Dermis microvascular lymphatic vessel endothelial cell (primary cell): ENCODE measurements around the gene IQCE. TPM values are rescaled to one million over a fixed set of nuclear protein-coding genes. Genes with fewer than 3 reads are reported as not detected.
"Not testable (repeated sequence)": the region's sequence is repeated elsewhere in the genome, so short reads cannot be mapped to it uniquely, and the experiment has no call there.

Source experiments
- DNase-seq, 2 donors: peaks; one replicate each; pipeline versions ENCODE4 v3.0.0 to v3.0.0-alpha.2; 2010; ENCODE audit warnings: low read depth in 2 of 2
- total RNA-seq: library from RNA; depleted of rRNA; stranded (reverse); fragments of >200 nt; gene quantifications from 2 replicates; pipeline ENCODE4 v1.2.1, GENCODE V29; 2014

IQCE gene
- total RNA-seq, 1 donor from 2014 or later, result 5.9 TPM

DNA sequence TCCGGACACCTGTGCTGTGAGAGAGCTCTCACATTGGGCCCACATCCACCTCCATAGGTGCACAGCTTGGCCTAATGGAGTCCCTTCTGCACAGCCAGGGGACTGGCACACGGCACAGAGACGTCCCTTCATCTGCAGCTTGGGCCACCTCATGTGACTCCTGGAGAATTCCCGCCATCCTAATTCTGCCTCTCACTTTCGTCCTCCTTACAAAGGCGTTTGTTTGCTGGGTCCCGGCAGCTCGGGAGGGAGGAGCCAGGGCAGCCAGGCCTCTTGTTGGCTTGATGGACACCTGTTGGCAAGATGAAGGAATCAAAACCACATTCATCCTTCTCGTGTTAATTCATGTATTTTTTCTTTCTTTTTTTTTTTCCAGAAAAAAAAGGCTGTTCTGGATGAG, 42.3 kb downstream of the IQCE start:
- no peak for DNase-seq

DNA sequence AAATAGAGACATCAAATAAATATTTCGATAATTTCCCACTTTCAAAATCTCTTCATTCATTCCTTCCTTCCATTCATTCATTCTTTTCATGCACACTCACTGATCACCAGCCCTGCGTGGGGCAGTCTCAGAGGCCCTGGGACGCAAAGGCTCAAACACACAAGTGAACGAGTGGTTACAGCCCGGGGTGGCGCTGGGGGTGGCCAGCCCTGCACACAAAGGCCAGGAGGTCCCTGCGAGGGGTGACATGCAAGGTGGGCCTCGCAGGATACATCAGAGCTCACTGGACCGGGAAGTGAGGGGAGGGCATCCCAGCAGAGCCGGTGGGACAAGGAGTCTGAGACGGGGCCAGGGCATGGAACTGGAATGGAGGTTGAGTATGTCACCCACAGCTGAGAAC, 43.1 kb downstream of the IQCE start:
- no peak for DNase-seq

DNA sequence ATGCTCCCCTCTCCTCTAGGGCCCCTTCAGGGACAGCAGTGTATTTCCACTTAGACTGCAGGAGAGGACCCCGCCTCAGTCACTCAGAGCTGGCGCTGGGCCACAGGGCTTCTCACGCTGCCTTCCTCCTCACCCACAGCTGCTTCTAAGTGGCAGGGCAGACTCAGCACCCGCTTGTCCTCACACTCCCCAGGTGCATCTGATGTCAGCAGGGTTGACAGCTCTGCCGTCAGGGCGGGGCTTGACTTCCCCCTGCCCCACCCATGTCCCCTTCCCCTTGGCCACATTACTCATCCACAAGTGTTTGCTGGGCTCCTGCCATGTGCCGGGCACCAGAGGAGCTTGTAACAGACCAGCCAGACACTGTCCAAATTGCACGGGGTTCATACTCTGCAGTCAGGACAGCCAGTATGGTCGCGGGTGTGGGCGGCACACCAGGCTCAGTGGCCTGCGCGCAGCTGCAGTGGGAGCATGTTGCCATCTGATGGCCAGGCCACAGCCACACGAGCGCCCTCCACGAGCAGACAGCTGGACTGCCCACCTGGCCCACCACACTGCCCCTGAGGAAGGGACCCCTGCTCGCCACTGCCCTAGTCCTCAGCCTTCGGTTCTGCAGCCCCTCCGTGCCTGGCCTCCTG, 43.7 kb downstream of the IQCE start:
- DNase-seq, result no peak

DNA sequence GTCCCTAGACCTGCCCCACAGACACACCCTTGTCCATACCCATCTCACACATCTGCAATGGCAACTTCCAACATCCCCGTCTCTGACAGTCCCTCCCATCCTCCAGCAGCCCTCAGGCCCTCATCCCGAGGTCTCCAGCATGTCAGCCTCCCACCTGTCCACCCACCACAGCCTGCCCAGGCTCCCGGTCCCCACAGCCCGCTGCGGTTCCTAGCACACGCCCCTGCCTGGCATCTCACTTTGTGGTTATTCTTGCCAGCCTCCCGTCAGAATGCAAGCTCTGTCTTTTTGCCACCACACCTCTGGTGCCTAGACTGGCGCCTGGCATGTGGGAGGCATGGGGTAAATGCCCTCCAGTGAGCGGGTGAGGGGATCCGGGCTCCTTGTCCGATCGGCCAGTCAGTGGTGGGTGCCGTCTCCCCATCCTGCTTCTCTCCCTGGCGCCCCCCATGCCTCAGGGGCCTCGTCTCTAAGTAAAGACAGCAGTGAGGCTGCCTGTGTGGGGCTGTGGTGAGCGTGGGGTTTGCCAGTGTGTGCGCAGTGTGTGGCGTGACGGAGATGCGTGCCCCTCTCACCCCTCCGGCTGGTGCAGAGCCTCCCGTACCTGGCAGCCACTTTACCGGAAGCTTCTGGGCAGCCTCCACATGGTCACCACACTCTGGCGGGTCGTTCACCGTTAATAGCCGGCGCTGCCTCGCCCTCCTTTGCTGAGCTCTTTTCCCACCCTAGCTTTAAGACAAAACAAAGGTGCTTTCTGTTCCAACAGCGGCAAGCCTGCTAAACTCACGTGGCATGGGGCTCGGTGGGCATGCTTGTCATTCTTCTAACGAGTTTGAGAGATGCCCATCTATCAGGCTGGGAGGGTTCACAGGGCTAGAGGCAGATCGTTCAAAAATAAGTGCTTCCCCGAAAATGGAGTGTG, 44.5 kb downstream of the IQCE start:
- DNase-seq, result no peak

DNA sequence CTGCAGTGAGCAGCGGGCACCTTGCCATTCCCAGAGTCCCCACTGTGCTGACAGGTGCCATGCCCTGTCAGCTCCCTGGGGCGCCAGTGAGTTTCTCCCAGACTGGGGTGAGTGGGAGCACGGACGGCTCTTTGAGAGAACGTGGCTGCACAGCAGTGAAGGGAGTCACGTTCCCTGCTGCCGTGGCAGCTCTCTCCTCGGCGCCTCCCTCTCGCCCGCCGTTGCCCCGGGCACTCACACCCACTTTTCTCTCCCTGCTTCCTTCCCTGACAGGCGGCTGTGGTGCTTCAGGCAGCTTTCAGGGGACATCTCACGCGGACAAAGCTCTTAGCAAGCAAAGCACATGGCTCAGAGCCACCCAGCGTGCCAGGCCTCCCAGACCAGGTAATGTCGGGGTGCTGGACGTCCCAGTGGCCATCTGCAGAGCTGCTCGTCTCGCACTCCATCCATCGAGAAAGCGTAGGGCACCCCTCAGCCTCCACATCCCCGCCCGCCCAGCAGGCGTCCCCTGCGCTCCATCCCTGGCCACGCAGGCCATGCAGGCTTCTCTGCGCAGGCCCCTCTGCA, 45.9 kb downstream of the IQCE start:
- no peak for DNase-seq

DNA sequence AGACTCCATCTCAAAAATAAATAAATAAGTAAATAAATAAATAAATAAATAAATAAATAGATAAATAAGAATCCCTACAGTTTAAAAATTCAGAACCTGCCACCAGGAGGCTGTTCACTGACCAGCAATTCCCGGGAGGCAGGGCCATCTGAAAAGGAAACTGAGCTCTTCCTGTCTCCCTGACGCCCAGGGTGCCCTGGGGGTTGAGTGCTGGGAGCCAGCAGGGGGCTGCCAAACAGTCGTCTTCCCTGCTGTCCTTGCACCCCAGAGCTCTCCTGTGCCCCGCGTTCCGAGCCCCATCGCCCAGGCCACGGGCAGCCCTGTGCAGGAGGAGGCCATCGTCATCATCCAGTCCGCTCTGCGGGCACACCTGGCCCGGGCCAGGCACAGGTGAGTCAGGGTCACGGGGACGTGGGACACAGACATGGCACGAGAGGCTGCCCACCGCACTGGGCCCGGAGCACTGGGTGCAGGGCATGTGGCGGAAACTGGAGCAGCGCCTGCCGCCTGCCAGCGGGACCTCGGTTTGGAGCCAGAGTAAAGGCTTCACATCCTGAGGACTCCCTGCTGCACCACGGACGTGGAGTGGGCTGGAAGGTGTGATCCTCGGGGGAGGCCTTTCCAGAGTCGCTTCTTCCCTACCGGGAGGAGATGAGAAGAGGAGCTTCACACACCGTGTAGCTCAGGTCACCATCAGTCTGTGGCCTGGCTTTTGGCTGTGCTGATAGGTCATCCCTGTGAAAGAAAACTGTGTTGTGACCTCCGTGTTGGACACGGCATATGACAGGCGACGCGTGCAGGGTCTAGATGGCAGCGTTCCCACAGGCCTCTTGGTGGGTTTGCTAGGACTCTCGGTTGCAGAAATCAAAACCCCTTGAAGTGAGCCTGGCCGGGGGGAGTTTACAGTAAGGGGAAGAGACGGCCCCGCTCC, 47.1 kb downstream of the IQCE start:
- DNase-seq, result peak in 1 of 2 donors; percentile 12

DNA sequence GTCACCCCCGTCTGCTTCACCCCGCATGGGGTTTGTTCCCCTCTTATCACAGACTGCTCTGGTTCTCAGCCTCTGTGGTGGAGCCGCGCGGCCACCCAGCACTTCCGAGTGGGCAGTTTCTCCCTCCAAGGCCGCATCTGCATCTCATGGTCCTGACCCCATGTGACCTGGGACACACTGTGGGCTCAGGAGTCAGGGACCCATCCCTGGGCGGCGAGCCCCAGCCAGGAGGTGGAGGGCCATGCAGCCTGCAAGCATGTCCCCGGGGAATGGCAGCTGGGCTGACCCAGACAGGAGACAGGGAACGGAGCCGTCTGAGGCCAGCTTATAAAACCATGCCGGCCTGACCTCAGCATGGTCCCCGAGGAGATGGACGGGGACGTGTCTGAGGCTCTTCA, 47.8 kb downstream of the IQCE start:
- no peak for DNase-seq

DNA sequence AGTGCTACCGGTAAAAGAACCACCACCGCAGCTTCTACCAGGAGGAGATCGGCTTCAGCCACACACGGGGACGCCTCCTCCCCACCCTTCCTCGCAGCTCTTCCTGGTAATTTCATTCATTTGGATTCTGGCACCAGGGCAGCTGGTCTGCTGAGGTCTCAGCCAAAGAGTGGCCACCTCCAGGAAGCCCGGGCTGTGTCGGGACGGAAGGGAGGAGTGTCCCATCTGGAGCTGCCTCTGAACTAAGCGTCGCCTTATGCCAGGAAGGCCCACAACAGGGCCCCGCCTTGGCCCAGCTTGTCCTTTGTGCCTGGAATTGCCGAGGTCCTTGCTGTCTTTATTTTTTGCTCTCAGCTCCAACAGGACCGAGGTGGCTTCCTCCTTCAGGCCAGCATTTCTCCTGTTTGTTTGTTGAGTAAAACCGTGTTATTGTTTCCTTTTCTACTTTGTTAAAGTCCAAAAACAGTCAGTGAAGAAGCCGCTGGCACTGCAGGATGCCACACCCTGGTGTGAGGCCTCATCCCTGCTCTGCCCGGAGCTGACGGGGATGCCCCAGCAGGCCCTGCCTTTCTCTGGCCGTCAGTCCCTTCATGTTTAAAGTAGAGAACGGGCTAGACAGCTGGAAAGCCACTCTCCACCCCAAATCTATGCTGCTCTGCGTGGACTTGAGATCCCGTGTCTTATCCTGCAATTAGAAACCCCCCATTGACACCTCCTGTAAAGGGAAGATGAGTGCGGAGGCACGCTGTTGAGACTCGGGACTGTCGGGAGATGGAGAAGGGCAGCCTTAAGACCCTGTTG, 48.5 kb downstream of the IQCE start:
- peak; percentile 33 to 63 for DNase-seq

DNA sequence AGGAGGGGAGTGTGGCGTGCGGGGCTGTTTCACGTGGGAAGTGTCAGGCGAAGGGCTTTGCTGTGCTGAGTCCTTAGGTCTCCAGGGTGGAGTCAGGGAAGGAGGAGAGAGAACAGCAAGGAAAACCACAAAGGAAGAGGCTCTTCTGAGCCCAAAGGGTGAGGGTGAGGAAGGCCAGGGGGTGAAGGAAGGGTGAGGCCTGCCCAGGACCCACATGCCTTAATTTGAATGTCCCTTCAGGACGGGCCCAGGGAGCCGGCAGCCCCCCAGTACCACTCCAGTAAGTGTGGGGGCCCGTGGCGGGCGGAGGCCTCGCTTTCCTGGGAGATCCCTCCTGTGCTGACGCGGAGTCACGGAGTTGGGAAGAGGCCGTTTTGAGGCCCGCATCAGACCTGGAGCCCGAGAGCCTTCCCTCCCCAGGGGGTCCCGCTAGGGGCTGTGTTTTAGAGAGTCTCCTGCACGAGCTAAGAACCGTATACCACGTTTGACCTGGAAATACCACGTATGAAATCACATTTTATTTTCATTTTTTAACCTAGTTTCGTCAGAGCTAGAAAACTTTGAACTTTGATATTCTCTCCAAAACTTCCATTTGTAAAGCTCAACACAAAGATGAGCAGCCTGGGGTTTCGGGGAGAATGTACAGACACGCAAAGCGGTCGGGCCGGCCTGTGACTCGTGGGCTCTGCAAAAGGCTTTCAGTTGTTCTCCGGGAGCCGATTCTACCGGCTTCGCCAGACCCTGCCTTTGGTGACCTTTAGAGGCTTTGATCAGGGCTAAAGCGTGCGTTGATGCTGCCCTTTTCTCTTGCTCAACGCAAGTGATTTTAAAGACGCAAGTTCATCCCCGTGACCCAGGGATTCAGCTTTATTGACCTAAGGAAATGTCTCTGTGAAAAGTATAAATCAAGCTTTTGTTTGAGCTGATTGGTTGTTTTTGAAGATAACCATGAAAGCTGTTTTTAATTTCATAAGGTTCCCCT, 49.4 kb downstream of the IQCE start:
- DNase-seq, result no peak

DNA sequence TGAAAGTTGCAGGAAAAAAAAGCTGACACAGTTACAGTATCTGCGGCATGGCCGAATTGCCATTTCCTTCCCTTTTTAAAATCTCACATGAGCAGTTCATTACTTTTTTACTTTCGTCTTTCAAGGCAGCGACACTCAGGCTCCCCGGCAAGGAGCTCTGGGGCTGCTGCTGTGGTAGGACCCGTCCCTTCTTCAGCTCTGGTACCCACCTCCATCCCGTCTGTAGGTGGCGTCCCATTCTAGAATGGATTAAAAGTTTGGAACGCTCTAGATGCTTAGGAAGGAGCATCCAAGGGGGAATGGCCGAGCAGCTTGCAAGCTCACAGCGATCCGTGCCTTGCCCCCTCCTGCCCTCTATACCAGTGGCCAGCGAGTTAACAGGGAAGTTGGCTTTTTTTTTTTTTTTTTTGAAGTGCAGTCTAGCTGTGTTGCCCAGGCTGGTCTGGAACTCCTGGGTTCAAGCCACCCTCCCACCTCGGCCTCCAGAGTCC, 50.2 kb downstream of the IQCE start:
- DNase-seq, result peak in 1 of 2 donors; percentile 50

DNA sequence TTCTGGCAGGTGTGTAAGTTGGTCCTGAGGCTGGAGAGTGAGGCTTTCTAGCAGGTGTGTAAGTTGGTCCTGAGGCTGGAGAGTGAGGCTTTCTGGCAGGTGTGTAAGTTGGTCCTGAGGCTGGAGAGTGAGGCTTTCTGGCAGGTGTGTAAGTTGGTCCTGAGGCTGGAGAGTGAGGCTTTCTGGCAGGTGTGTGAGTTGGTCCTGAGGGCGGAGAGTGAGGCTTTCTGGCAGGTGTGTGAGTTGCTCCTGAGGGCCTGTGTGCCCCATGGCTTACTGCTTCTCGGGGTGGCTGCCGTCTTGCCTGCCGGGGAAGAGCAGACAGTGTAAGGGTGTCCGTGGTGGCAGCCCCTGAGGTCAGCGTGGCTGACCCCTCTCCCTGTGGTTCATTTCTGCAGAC, 50.9 kb downstream of the IQCE start:
- DNase-seq, result not testable (repeated sequence)

DNA sequence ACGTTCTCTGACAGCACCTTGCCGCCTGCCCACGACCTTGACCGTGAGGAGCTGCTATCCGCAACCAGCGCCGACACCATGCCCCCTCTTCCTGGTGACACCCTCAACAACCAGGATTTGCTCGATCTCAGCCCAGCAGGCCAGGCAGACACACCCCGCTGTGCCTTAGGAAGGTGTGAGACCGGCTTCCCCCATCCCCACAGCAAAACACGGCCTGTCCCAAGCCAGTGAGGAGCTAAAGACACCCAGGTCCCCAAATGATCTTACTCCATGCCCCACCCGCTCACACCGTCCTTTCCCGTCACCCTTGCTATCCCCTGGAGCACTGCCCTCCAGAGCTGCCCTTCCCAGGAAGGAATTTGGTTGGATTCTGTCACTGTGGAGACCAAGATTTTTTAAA, 51.7 kb downstream of the IQCE start:
- DNase-seq, result no peak

DNA sequence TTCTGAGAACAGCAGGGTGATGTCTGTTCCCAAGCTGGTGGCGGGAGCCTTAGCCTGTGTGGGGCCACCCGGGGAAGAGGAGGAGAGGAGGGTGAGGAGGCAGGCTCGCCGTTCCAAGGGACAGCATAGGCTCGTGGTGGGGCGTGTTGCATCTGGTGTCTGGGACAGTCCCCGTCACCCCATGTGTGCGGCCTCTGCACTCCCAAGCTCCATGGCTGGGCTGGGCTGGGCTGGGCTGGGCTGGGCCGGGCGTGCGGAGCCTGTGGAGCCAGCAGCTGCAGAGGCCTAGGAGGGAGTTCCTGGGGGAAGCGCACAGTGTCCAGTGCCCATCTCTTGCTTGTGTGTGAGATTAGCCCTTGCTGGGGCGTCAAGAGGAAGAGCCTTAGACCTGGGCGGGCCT, 52.1 kb downstream of the IQCE start:
- DNase-seq, result no peak

DNA sequence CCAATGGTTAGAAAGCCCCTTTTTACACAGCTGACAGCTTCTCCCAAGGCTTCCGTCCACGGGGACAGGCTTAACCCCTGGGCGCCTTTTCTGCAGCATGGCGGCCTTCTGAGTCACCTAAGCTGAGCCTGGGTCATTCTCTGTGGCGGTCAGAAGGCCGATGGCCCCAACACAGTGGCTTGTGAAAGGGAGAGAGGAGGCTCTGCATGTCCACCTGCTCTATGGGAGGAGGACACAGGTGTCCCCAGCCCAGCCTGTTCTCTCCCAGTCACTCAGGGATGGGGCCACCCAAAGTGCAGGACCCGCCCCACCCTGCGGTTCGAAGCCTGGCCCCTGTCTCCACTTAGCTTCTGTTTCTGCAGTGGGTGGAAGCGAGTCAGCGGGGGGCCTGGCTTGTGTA, 52.6 kb downstream of the IQCE start:
- DNase-seq, result no peak

DNA sequence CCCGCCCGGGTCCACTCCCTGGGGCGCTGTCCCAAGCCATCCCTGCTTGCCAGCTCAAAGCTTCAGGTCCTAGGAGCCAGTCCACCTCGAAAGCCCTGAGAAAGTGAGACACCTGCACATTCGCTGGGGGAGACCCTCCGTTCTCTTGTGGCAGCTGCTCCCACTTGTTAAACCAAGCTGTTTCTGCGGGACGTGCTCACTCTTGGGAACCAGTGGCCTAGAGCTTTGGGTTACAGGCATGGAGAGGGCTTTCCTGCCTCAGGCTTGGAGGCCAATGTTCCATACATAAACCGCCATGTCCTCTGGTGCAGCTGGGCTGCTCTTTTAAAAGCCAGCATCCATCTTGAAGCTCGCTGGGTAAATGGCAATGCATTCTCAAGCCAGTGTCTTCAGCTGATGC, 53.1 kb downstream of the IQCE start:
- DNase-seq, result no peak

DNA sequence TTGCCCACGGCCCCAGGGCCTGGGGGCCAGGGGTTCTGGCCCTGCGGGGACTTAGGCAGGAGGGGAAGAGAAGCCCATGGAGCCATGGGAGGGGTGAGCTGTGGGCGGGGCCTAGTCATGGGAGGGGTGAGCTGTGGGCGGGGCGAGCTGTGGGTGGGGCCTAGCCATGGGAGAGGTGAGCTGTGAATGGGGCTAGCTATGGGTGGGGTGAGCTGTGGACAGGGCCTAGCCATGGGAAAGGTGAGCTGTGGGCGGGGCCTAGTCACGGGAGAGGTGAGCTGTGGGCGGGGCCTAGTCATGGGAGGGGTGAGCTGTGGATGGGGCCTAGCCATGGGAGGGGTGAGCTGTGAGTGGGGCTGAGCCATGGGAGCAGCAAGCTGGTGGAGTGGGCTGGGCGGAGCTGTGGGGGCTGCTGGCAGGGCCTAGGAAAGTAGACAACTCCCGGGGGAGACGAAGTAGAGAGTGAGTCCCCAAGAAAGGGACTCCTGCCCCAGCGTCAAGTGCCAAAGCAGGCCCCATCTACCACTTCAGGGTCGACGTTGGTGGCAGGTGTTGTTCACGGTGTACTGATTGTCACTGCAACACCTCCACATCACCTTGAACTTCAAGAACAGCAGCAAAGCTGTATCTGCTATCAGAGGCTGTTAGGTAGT, 53.8 kb downstream of the IQCE start:
- DNase-seq, result no peak

DNA sequence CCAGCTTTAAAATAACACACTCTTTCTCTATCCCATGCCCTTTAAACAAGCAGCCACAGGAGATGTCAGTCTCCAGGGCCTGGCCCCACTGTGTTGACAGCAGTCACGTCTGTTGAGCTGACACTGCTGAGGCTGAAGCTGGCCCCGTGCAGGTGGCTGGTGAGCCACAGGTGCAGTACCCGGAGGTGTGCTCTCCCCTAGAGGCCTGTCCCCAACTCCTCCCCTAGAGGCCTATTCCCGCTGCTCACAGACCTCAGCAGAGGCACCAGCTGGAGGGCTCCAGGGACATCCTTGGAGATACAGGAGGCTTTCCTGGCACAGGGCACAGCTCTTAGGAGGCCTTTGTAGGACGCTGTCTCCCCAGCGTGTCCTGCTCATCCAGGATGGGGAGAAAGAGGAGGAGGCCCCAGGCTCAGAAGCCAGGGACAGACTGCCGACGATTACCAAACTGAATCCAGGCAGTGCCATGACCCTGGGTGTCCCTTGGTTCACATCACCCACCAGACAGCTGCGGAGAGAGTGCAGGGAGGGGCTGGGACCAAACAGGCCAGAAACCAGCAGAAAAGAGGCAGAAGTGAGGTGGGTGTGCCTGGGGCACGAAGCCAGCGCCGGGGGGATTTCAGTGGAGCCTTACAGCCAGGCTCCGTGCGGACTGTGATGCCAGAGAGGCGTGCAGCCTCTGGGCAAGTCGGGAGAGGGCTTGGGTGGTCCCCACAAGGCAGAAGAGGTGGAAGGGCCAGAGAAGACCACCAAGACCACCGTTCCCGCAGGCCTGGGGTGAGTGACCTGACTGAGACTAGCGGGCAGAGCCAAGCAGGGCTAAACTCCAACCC, 54.5 kb downstream of the IQCE start:
- no peak for DNase-seq
